ENCODE measurements around the gene RPH3AL.

The RPH3AL gene

GRCh38 chr17:252456-252855 is 100.2 kb downstream of the RPH3AL start:
- TF ChIP-seq, protein P1, sequence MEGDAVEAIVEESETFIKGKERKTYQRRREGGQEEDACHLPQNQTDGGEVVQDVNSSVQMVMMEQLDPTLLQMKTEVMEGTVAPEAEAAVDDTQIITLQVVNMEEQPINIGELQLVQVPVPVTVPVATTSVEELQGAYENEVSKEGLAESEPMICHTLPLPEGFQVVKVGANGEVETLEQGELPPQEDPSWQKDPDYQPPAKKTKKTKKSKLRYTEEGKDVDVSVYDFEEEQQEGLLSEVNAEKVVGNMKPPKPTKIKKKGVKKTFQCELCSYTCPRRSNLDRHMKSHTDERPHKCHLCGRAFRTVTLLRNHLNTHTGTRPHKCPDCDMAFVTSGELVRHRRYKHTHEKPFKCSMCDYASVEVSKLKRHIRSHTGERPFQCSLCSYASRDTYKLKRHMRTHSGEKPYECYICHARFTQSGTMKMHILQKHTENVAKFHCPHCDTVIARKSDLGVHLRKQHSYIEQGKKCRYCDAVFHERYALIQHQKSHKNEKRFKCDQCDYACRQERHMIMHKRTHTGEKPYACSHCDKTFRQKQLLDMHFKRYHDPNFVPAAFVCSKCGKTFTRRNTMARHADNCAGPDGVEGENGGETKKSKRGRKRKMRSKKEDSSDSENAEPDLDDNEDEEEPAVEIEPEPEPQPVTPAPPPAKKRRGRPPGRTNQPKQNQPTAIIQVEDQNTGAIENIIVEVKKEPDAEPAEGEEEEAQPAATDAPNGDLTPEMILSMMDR (IDR thresholded peaks at IDR 0.05; ENCODE audit: low read depth, low read length) = no peak
- in situ Hi-C loops (cut with HindIII; ENCODE audit: low sequenced_read_pairs) = no loop called here
- DNase-seq (ENCODE audit: low read depth, low spot score) = no peak
- H3K4me3 ChIP-seq (ENCODE audit: low read depth, low read length) = no peak overlapping the region

DNA sequence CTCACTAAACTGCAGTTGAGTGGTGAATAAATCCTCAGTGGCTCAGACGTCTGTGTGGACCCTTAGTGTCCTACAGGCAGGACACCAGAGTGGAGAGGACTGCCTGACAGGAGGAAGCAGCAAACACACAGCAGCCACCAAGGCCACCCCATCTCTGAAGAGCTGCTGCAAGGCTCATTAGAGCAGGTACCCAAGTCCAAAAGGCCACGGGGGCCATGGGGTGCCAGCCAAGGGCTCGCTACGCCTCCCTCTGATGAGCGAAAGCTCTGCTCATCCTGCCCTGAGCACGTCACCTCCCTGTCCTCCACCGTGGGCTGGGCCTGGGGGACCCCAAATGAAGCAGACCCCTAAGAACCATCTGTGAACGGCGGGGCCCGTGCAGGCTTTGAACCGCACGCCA is 101.1 kb downstream of the RPH3AL start:
- TF ChIP-seq, protein P1 (IDR thresholded peaks at IDR 0.05; ENCODE audit: low read depth, low read length) = no peak
- no peak overlapping the region for H3K4me3 ChIP-seq (ENCODE audit: low read depth, low read length)
- no peak for DNase-seq (ENCODE audit: low read depth, low spot score)
- in situ Hi-C loops (cut with HindIII; ENCODE audit: low sequenced_read_pairs) = no loop called here

GRCh38 chr17:250487-251300 is 101.9 kb downstream of the RPH3AL start:
- in situ Hi-C loops (cut with HindIII; ENCODE audit: low sequenced_read_pairs) = no loop called here
- DNase-seq (ENCODE audit: low read depth, low spot score) = no peak
- no peak overlapping the region for H3K4me3 ChIP-seq (ENCODE audit: low read depth, low read length)
- TF ChIP-seq, protein P1 (IDR thresholded peaks at IDR 0.05; ENCODE audit: low read depth, low read length) = no peak

DNA sequence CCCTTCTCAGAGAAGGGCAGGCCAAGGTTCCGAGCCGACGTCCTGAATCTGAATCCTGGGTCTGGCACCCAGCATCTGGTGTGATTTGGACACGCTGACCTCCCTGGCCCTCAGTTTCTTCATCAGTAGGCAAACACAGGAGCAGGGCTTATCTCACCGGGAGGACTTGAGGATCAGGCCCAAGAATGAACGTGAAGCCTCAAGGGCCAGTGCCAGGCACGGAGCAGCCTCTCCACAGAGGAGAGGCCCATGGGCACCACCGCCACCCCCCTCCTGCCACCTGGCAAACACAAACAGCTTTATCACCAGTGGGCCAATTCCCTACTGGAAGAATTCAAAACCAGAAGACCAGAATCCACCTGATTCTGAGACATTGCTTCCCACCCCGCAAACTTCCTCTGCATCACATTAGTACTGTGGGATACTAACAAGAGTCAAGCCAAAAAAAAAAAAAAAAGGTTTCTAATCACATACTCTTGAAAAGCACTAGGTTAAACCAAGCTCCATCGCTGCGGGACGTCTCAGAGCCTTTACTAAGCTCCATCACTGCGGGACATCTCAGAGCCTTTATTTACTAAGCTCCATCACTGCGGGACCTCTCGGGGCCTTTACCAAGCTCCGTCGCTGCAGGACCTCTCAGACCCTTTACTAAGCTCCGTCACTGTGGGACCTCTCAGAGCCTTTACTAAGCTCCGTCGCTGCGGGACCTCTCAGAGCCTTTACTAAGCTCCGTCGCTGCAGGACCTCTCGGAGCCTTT is 103.2 kb downstream of the RPH3AL start:
- TF ChIP-seq, protein P1 (IDR thresholded peaks at IDR 0.05; ENCODE audit: low read depth, low read length) = no peak
- in situ Hi-C loops (cut with HindIII; ENCODE audit: low sequenced_read_pairs) = no loop called here
- DNase-seq (ENCODE audit: low read depth, low spot score) = no peak
- no peak overlapping the region for H3K4me3 ChIP-seq (ENCODE audit: low read depth, low read length)

GRCh38 chr17:248337-249235 is 104.0 kb downstream of the RPH3AL start:
- no peak overlapping the region for H3K4me3 ChIP-seq (ENCODE audit: low read depth, low read length)
- TF ChIP-seq, protein P1 (IDR thresholded peaks at IDR 0.05; ENCODE audit: low read depth, low read length) = no peak
- no peak for DNase-seq (ENCODE audit: low read depth, low spot score)
- in situ Hi-C loops (cut with HindIII; ENCODE audit: low sequenced_read_pairs) = no loop called here

- TF ChIP-seq, protein P1 (IDR thresholded peaks at IDR 0.05; ENCODE audit: low read depth, low read length) = no peak
- in situ Hi-C loops (cut with HindIII; ENCODE audit: low sequenced_read_pairs) = no loop called here
- no peak overlapping the region for H3K4me3 ChIP-seq (ENCODE audit: low read depth, low read length)
- DNase-seq (ENCODE audit: low read depth, low spot score) = no peak
Measured at GRCh38 chr17:247767-248166, 104.8 kb downstream of the RPH3AL start.

All from astrocyte of the spinal cord (primary cell).